Peyer's patch (tissue), 4 donors: ENCODE results near the gene KLHDC7A. TPM values are rescaled to one million over a fixed set of nuclear protein-coding genes. Genes with fewer than 3 reads are reported as not detected.

Experiments used
- DNase-seq, 3 donors: peaks; one replicate each; pipeline ENCODE4 v3.0.0-alpha.2; 2017 to 2019
- H3K27ac ChIP-seq, 4 donors: fragments of 200-600 bp; sonication (generic); one replicate each; pipeline ENCODE4 v1.5.1; 2016 to 2019
- H3K27me3 ChIP-seq, 2 donors: fragments of 200-600 bp; sonication (generic); one replicate each; pipeline ENCODE4 v1.5.1; 2019
- H3K36me3 ChIP-seq, 3 donors: fragments of 200-600 bp; sonication (generic); one replicate each; pipeline ENCODE4 v1.5.1; 2016 to 2019
- H3K4me1 ChIP-seq, 4 donors: fragments of 200-600 bp; sonication (generic); one replicate each; pipeline ENCODE4 v1.5.1; 2016 to 2019
- H3K4me3 ChIP-seq, 4 donors: fragments of 200-600 bp; sonication (generic); 1 replicate in 3 of 4; 2 replicates in 1 of 4; pipeline ENCODE4 v1.5.1; 2016 to 2019; ENCODE audit warnings: mild to moderate bottlenecking in 1 of 4
- H3K9me3 ChIP-seq, 4 donors: fragments of 200-600 bp; sonication (generic); one replicate each; pipeline ENCODE4 v1.5.1; 2016 to 2019; ENCODE audit warnings: mild to moderate bottlenecking in 1 of 4
- CTCF ChIP-seq, 6 experiments: fragments of 450-650 bp in 4 of 6; fragments of 200-600 bp in 2 of 6; sonication (generic) in 1 of 6; IDR thresholded peaks; one replicate each; pipeline ENCODE4 v1.5.1; 2017 to 2019; ENCODE audit warnings: antibody characterized with exemption in 6 of 6, mild to moderate bottlenecking in 3 of 6, moderate library complexity in 1 of 6
- POLR2A ChIP-seq, 2 donors: fragments of 450-650 bp; IDR thresholded peaks; one replicate each; pipeline ENCODE4 v1.5.1; 2017; ENCODE audit warnings: antibody characterized with exemption in 2 of 2, mild to moderate bottlenecking in 2 of 2, moderate library complexity in 2 of 2
- total RNA-seq, 4 donors: library from RNA; depleted of rRNA; stranded (reverse); fragments of >200 nt; gene quantifications; one replicate each; pipeline ENCODE4 v1.1.0, GENCODE V29; 2016

The KLHDC7A gene
- total RNA-seq, 4 donors from 2014 or later, result 0.27 to 0.70 (median 0.38) TPM; not detected in 1

- Histone ChIP-seq H3K36me3 (no peaks in the 10 kb centered on the region), H3K9me3 (no peaks in the 10 kb centered on the region), H3K27ac (no peak overlapping the region), H3K27me3 (no peaks in the 10 kb centered on the region), H3K4me1 (no peaks in the 10 kb centered on the region), H3K4me3 (no peak overlapping the region)
- TF ChIP-seq CTCF (IDR thresholded peaks at IDR 0.05) (no peak), POLR2A (IDR thresholded peaks at IDR 0.05) (no peak)
- DNase-seq, result peak in 1 of 3 donors; percentile 25
Observed at GRCh38 chr1:18484721-18485120, 4.0 kb downstream of the KLHDC7A start.

- TF ChIP-seq CTCF (IDR thresholded peaks at IDR 0.05) (no peak), POLR2A (IDR thresholded peaks at IDR 0.05) (no peak)
- peak in 1 of 3 donors; percentile 9 for DNase-seq
- H3K36me3 ChIP-seq, result no peaks in the 10 kb centered on the region
- no peaks in the 10 kb centered on the region for H3K9me3 ChIP-seq
- H3K27me3 ChIP-seq, result no peaks in the 10 kb centered on the region
- no peak overlapping the region for H3K4me3 ChIP-seq
- no peaks in the 10 kb centered on the region for H3K4me1 ChIP-seq
- H3K27ac ChIP-seq, result no peak overlapping the region
Observed at GRCh38 chr1:18485227-18485626, 4.5 kb downstream of the KLHDC7A start.

- Histone ChIP-seq H3K27me3 (no peaks in the 10 kb centered on the region), H3K4me1 (no peaks in the 10 kb centered on the region), H3K9me3 (no peaks in the 10 kb centered on the region), H3K27ac (no peak overlapping the region), H3K4me3 (no peak overlapping the region), H3K36me3 (no peaks in the 10 kb centered on the region)
- TF ChIP-seq CTCF (IDR thresholded peaks at IDR 0.05), result no peak
- no peak for TF ChIP-seq POLR2A (IDR thresholded peaks at IDR 0.05)
- DNase-seq, result peak in 1 of 3 donors; percentile 2
Observed at GRCh38 chr1:18486195-18486594, 5.5 kb downstream of the KLHDC7A start.

GRCh38 chr1:18489417-18490143 lies 8.8 kb downstream of the KLHDC7A start:
- TF ChIP-seq POLR2A (IDR thresholded peaks at IDR 0.05), result no peak
- no peak for TF ChIP-seq CTCF (IDR thresholded peaks at IDR 0.05)
- Histone ChIP-seq H3K4me3 (no peak overlapping the region), H3K9me3 (no peaks in the 10 kb centered on the region), H3K27me3 (no peaks in the 10 kb centered on the region), H3K27ac (no peak overlapping the region), H3K4me1 (no peaks in the 10 kb centered on the region), H3K36me3 (no peaks in the 10 kb centered on the region)
- no peak for DNase-seq

GRCh38 chr1:18491168-18491567 lies 10.4 kb downstream of the KLHDC7A start:
- H3K27ac ChIP-seq, result no peak overlapping the region
- H3K36me3 ChIP-seq, result no peaks in the 10 kb centered on the region
- no peak overlapping the region for H3K4me3 ChIP-seq
- H3K4me1 ChIP-seq, result no peaks in the 10 kb centered on the region
- TF ChIP-seq CTCF (IDR thresholded peaks at IDR 0.05), result no peak
- TF ChIP-seq POLR2A (IDR thresholded peaks at IDR 0.05), result no peak
- no peaks in the 10 kb centered on the region for H3K27me3 ChIP-seq
- DNase-seq, result no peak
- H3K9me3 ChIP-seq, result no peaks in the 10 kb centered on the region
